Upper lobe of left lung (tissue), 4 donors: ENCODE measurements around the gene SNIP1.

Experiments
- CTCF ChIP-seq, 6 experiments: fragments of 450-650 bp in 4 of 6; fragments of 200-600 bp in 2 of 6; sonication (generic) in 2 of 6; IDR thresholded peaks; one replicate each; pipeline ENCODE4 v1.5.1; 2016 to 2019; ENCODE audit warnings: antibody characterized with exemption in 6 of 6
- POLR2AphosphoS5 ChIP-seq, 2 donors: sonication (generic); formaldehyde crosslinking; IDR thresholded peaks; one replicate each; pipeline ENCODE4 v1.5.1; 2017; ENCODE audit warnings: antibody characterized with exemption in 2 of 2

GRCh38 chr1:37501661-37502060 is 52.4 kb downstream of the SNIP1 start:
- no peak for TF ChIP-seq CTCF (IDR thresholded peaks at IDR 0.05)
- no peak for TF ChIP-seq POLR2AphosphoS5 (IDR thresholded peaks at IDR 0.05)
